ENCODE results near the gene ME3.

- TF ChIP-seq CTCF (conservative IDR thresholded peaks at IDR 0.05 in 1 of 2, IDR thresholded peaks at IDR 0.05 in 1 of 2; ENCODE audit: low read depth in 1 of 2, low read length in 2 of 2) (peak in 1 of 2 donors; percentile 7), EZH2 (IDR thresholded peaks at IDR 0.05; ENCODE audit: low read length, missing control alignments) (no peak)
Observed at GRCh38 chr11:86577644-86578636, 94.5 kb downstream of the ME3 start.

Data from fibroblast of lung (primary cell).